GM21717 (cell line): Measurements from ENCODE around the gene SCGB1C2.

Source experiments
- ATAC-seq: cut with Tn5 transposase; IDR thresholded peaks from one replicate; pipeline ENCODE4 v1.9.1; 2021; ENCODE audit warnings: mild to moderate bottlenecking, moderate library complexity; ENCODE audit not compliant: unreplicated experiment

Gene SCGB1C2

DNA sequence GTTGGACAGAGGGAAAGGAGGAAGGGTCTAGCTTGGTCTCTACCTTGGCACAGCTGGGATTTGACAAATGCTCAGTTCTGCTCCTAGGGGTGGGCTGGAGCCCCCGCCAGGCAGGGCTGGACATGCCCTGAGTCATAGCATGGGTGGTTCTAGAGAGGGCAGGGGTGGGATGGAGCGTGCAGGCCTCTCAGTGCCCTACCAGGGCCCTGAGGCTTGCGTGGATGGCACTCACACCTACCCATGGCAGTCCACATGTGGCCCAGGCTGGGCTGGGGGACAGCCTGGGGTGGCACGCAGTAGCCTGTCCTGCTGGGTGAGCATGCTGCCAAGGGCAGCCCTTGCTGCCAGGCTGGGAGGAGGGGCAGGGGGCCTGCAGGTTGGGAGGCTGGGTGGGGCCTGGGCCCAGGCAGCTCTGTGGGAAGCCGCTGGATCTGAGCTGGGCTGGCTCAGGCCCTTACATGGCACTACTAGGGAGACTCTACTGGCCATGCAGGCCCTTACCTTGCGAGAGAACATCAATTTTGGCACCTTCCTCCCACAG lies 32.8 kb downstream of the SCGB1C2 start:
- no peak for ATAC-seq

DNA sequence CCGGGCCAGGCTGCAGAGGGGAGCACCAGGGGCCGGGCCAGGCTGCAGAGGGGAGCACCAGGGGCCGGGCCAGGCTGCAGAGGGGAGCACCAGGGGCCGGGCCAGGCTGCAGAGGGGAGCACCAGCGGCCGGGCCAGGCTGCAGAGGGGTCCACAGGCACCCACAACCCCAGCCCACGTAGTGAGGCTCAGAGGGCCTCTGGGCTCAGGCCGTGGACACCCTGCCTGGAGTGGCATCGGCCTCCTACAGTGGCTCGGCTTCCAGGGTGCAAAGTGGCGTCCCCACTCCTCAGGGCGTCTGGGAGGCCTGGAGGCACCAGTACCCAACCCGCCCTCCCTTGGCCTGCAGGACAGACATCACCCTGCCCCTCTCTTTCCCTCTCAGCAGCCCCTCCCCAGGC lies 34.5 kb downstream of the SCGB1C2 start:
- ATAC-seq, result no peak

DNA sequence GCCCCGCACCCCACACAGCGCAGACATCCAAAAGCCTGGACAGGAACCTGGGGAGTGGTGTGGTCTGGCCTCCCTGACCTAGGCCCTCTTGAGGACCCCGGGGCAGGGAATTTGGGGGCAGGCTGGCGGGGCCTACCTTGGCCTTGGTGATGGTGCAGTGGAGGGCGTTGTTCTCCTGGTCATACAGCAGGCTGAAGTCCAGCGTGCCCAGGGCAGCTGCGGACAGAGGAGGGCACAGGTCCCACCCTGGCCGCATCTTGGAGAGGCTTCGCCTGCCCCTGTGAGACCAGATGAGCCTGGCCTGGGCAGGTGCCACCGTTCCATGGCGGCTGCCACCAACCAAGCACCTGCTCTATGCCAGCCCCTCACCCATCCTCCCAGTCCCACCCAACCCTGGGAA lies 35.0 kb downstream of the SCGB1C2 start:
- ATAC-seq, result no peak

DNA sequence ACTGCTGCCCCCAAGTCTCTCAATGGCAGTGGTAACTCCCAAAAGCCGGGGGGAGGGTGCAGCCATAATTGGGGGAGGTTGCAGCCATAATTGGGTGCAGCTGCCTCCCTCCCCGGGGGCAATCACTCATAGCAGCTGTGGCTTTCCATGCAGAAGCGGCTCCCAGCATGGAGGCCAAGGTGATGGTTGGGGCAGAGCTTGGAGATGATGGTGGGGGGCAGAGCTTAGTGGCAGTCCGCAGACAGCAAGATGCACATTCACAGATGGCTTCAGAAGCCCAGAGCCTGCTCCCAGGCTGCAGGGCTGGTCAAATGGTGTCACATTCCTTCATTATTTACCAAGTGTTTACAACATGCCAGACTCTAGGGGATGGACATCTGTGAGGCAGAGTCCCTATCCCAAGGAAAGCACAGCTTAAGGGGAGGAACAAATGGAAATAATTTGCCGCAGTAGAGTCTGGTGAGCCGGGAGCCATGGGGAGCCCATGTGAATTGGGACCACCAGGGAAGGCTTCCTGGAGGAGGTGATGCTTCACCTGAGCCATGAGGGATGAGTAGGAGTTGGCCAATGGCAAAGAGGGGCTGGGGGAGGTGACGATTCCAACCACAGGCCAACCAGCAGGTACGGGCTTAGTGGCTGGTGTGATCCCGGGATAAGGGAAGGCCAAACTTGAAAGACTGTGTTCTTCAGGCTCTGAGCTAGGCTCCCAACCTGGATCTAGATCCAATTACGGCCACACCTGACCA lies 36.0 kb downstream of the SCGB1C2 start:
- no peak for ATAC-seq

DNA sequence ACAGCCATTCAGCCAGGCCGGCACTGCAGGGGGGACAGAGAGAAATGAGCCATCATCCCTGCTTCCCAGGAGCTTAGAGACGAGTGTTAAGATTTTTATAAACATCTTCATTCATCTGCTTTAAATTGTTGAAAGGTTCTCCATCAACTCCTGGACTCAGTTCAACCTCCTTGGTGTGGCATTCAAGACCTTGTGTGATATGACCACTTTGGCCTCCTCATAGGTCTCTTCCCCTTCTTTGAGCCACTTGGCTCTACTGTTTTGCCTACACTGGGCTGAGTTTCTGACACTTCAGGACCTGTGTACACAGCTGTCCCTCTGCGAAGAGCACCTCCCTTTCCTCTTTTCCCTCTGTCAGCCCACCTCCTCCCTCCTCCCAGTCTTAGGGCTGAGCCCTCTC lies 39.8 kb downstream of the SCGB1C2 start:
- ATAC-seq, result no peak

DNA sequence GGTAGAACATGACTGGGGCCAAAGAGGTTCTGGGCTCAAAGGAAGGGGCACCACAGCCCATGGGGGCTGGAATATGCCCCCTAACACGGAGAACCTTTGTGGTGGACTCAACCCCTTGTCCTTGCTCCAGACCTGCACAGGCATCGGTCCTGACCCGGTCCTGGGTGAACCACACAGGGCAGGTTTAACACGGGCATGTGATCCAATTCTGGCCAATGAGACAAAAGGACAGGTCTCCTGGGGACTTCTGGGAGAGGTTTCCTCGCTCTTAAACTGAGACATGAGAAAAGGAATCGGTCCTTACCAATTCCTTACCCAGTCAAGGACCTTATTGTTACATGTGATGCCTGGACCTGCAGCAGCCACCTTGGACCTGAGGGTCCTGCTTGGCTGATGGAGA lies 40.4 kb downstream of the SCGB1C2 start:
- no peak for ATAC-seq

DNA sequence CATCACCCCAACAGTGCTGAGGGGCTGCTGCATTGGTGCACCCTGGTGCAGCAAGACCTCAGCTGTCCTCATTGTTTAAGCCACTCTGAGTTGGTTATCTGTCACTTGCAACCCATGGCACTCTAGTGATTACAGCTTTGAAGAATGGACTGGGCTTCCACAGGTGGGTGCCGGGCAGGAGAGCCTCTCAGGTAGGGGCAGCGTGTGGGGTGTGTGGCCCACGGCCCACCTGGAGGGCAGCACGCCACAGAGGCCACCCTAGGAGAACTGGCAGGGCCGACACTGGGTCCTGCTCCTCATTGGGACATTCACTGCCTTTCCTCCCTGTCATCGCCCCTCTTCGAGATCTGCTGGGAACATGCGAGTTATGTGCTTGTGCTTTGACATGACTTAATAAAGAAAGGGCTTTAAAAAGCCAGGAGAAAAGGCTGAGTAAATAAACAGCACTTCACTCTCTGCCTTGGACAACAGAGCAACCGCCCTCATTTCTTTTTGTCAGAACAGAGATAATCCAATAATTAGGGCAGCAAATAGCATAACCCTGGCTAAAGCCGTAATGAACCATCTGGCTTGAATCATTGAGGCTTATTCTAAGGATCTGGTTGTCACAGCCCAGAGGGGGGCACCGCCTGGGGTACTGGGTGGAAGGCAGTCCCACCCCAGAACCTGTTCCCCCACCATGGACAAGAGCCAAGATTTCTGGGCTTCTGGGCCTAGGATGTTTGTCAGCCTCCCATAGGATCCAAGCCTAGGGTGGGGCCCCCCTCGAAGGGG lies 41.1 kb downstream of the SCGB1C2 start:
- ATAC-seq, result no peak

DNA sequence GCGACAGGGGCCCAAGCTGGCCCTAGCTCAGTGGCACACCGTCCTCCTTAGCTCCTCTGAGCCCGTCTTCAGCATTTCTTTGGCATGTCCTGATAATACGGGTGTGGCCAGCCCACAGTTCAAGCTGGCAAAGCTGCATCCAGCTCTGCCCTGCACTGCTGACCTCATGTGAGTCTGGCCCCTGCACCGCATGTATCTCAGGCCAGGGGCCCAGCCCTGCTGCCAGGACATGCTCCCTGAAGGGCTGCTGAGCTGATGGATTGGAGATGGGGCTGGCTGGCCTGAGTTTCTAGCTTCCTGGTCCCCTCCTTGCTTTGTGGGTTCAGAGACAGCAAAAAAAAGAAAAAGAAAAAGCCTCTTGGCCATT lies 41.7 kb downstream of the SCGB1C2 start:
- no peak for ATAC-seq

DNA sequence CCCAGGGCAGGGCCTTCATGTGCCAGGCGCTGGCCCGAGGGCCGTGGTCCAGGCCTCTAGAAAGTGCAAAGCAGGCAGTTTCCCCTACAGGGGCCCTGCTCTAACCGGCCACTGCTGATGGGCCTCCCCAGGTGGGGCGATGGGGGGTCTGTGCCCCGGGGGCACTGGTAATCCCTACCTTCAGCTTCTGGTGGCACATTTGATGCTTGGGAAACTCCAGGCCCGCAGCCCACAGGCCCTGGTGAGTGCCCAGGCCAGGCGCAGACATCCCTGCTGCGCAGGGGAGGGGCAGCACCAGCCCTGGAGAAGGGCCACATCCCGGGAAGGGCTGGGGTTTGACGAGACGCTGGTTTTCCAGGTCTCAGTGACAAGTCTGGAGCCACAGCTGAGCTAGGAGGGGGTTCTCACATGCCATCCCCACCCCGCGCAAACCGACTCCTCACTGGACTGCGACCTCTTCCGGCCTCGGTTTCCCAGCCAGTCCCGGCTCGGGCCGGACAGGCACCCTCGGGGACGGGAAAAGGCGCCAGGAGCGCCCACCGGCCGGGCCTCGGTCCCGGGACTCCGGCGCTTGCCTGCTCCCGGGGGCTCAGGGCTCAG lies 42.5 kb downstream of the SCGB1C2 start:
- ATAC-seq, result no peak

DNA sequence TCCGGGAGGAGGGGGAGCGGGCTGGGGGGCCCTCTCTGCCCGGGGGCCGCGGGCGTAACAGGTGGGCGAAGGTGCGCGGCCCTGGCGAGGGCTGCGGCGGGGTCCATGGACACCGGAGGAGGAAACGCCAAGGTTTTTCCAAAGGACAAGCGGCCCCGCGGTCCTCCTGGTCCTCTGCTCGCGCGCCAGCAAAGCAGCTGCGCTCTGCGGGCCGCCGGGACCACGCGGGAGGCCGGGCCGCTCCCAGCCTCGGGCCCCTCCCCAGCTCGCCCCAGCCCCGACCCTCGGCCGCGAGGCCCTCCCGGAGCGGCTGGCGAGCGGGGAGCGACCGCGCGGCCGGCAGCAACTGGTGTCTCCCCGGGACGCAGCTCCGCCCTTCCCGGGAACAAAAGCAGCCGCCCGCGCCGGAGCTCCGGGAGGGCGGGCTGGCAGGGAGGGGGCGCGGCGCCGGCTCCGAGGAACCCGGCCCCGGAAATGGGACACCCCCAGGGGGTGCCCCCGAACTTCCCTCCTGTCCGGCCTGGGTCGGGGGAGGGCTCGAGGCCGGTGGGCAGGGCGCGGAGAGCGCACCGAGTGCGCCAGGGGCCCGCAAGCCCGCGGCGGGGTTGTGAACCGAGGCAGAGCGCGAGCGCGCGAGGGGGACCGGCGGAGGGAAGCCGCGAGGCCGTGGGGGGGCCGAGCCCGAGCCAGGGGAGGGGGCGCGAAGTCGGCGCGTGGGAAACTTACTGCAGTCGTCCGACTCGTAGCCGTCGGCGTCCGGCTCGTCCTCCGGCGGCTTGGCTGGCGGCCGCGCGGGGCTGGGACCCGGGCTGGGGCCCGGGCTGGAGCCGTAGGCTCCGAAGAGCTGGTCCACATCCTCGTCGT lies 43.2 kb downstream of the SCGB1C2 start:
- no peak for ATAC-seq

DNA sequence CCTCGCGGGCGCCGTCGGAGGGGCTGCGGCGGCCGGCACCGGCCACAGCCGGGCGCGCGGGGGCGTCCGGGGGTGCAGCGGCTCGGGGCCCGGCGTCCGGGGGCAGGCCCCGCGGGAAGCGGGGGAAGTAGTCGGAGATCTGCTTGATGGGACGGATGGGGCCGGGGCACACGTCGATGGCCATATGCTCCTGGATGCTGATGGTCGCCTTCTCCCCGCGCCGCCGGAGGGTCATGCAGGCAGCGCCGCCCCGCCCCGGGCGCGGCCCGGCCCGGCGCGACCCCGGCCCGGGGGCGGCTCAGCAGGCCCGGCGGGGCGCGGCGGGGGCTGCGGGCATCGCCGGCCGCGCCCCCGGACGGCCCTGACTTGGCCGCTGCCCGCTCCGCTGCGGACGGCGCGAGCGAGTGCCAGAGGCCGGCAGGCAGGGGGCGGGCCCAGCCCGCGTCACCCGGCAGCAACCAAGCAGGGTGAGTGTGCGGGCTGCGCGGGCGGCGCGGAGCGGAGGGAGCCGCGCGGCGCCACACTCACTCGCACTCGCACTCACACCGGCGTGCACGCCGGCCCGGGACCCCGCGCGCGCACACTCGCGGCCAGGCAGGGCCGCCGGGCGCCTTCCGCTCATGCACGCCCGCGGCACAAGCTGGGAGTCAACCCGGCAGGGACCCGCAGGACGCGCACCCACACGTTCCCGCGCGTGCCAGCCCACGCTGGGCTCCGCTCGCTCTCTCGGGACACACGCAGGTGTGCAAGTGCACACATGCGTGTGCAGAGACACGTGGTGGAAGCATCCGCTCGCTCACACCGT lies 44.1 kb downstream of the SCGB1C2 start, which contains the start of gene DOC2B:
DOC2B (minus strand) TSS at position 406 of the 805 bp plus-strand sequence; CDS start at position 235, 171 bp downstream.
- no peak for ATAC-seq

DNA sequence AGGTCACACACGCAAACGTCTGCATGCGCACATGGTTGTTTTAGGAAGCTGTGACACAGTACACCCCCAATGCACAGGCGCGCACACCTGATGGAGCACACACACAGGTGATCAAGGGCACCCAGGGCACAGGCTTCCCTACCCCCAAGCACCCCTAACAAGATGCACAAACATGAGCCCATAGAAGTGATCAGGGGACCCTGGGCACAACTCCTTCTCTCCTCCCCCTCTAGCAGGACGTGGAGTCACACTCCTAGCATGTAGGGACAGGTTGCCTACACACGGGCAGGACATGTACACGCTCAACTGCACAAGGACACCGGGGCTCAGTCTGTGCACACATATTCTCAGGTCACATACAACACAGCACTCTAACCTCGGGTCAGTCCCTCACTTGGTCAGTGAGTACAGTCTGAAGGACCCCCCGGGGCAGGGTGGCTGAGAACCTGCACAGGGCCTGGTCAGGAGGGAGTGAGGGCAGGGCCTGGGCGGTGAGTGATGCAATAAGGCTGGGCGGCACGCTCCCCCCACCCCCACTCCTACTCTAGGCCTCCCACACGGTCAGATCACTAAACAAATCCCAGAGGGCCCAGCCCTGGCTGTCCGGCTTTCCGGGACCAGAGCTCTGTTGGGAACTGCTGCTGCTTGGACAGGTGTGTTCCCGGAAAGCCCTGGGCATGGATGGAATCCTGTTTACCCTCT lies 44.8 kb downstream of the SCGB1C2 start:
- no peak for ATAC-seq

DNA sequence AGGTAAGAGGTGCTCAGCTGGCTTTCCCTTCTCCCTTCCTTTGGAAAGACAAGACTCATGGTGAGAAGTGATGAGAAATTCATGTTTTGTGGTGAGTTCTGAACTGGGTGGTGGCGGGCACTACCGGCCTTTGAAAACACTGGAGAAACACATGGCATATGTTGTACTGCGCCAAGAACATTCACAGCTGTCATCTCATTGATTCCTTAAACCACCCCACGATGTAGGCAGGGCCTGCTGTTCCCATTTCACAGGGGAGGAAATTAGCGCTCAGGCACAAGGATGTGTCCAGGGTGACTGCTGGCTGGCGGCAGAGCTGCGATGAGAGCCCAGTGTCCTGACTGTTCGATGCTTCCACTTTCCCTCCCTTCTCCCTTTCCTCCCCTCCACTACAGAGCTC lies 45.7 kb downstream of the SCGB1C2 start:
- no peak for ATAC-seq

DNA sequence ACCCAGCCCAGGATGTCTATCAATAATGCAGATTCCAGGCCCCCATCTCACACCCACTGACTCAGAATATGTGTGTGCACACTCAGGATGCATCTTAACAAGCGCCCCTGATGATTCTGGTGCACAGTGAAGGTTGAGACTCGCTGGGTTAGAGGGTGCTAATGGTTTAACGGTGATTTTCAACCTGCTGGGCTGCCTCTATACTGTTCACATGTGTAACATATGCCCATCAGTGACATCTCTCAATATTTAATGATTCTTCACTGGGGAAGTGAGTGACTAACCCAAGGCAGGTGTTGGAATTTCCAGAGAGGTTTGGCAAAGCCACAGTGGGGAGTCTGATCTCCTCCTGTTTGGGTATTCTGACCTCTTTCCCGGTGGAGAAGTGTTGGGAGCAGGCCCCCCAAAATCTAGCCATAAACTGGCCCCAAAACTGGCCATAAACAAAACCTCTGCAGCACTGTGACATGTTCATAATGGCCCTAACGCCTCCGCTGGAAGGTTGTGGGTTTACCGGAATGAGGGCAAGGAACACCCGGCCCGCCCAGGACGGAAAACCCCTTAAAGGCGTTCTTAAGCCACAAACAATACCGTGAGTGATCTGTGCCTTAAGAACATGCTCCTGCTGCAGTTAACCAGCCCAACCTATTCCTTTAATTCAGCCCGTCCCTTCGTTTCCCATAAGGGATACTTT lies 48.2 kb downstream of the SCGB1C2 start:
- ATAC-seq, result no peak

DNA sequence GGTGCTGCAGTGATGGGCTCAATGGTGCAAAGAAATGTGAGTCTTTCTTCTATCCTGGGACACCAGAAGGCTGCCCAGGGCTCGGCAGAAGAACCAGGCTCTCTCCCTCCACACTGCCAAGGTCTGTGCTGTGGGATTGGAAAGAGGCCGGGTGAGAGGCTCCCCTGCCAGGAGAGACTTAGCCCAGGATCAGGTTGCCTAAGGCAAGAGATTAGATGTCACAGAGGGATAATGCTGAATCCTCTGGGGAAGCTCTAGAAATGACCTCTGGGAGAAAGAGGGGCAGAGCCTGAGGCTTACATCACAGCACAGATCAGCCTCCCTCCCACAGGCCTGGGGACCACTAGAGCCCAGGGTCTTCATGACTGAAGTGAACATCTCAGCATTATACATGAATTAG lies 49.8 kb downstream of the SCGB1C2 start:
- no peak for ATAC-seq
